Measurements from ENCODE around the gene UPP2.

The UPP2 gene

DNA sequence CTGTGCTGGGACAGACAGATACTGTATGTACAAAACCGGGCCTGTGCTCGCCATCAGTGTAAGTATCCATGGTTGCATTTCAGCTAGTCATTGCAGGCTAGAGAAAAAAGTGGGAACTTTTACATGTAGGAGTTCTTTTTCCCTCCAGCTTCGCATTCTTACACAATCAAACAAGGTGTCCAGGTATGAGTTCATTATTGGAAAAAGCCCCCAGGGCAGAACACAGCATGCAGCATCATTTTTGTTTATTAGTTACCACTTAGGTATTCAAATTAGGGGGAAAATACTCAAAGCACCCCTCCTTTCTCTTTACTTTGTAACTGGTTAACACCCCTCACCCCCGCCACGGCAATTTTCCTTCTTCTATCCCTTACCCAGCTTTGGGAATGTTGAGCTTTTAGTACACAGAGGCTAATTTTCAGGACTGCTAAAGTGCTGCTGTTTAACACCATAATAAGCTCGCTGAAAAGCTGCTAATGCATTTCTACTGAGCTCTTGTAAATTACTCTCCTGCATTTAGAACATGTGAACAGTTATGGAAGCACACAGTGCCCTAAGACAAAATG is 13.6 kb downstream of the UPP2 start:
- no peak for TF ChIP-seq CTCF (IDR thresholded peaks at IDR 0.05; ENCODE audit: insufficient read depth, low read depth, low read length, missing control alignments)

DNA sequence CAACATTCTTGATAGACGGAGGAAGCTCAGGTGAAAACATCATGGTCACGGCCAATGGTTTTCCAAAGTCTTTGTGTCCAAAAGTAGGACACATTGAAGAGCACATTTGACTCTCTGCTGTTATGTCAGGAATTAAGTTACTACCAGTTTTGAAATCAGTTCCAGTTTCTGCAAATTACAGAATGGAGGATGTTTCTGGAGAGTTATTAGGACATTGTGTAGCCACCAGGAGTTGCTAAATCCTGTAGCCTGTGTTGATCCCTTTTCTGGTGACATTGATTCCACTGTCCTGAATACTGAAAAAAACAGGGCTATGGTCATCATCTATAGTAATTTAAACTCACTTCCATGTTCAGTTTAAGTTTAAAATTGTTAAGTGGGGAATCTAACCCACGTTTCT is 15.3 kb downstream of the UPP2 start:
- no peak for TF ChIP-seq CTCF (IDR thresholded peaks at IDR 0.05; ENCODE audit: insufficient read depth, low read depth, low read length, missing control alignments)
- no peak for DNase-seq (ENCODE audit: low read depth)

More for the DNA sequence above, 13.6 kb downstream of the UPP2 start:
- H3K4me3 ChIP-seq (ENCODE audit: low read depth, low read length) = no peak overlapping the region
- no peak for DNase-seq (ENCODE audit: low read depth)

GRCh38 chr2:158120102-158120501 is 18.4 kb downstream of the UPP2 start:
- DNase-seq (ENCODE audit: low read depth) = no peak
- TF ChIP-seq CTCF (IDR thresholded peaks at IDR 0.05; ENCODE audit: insufficient read depth, low read depth, low read length, missing control alignments) = no peak
- H3K4me3 ChIP-seq (ENCODE audit: low read depth, low read length) = no peak overlapping the region

More for the DNA sequence above, 15.3 kb downstream of the UPP2 start:
- H3K4me3 ChIP-seq (ENCODE audit: low read depth, low read length) = no peak overlapping the region

DNA sequence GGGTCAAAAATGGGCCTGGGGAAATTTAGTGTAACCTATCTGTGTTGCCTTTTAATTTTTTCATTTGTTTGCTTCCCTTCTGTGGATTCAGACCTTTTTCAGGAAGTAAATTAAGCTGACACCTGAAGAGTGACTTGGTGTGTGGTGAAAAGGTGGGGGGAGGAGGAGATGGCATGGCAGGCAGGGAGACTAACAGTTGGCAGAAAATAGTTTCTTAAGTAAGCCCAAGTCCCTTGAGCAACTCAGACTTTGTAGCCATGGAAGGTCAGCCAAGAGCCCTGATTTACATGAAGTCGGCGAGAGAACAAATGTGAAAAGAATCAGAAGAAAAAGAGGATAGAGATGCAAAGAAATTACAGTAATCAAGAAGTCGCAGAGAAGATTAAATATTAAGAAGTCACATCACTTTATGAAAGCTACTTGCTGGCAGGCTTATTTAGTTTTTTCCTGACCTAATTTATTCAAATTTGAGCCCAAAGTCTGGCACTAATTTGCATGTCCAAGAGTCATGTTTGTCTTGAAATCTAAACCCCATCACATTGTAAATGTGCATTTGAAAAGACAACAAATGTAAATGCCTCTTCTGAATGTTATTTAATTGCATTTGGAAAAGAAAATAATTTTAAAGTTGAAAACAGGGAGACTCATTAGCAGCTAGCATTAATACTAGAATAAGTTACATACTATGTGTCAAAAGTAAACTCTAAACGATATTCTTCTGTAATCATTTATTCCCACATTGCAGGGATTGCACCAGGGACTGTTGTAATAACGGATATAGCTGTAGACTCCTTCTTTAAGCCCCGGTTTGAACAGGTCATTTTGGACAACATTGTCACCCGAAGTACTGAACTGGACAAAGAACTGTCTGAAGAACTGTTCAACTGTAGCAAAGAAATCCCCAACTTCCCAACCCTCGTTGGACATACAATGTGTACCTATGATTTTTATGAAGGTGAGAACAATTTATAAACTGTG is 19.3 kb downstream of the UPP2 start:
- no peak overlapping the region for H3K4me3 ChIP-seq (ENCODE audit: low read depth, low read length)
- no peak for DNase-seq (ENCODE audit: low read depth)
- no peak for TF ChIP-seq CTCF (IDR thresholded peaks at IDR 0.05; ENCODE audit: insufficient read depth, low read depth, low read length, missing control alignments)

DNA sequence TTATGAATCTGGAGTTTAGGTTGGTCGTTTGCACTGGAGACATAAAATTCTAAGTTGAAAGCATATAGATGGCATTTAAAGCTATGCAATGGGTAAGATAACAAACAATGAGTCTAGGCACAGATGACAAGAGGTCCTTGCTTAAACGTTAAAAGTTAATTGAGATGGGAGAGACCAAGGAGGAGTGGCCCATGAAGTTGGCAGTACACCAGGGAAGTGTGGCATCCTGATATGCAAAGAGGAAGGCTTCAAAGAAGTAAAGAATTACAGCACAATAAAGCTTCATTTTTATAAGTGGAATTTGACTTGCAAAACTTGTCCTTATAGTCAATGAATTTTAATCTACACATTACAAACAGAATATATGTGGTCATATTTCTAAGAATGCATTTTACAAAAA is 23.2 kb downstream of the UPP2 start:
- DNase-seq (ENCODE audit: low read depth) = no peak
- no peak for TF ChIP-seq CTCF (IDR thresholded peaks at IDR 0.05; ENCODE audit: insufficient read depth, low read depth, low read length, missing control alignments)
- no peak overlapping the region for H3K4me3 ChIP-seq (ENCODE audit: low read depth, low read length)

GRCh38 chr2:158125756-158126498 is 24.3 kb downstream of the UPP2 start:
- no peak overlapping the region for H3K4me3 ChIP-seq (ENCODE audit: low read depth, low read length)
- no peak for DNase-seq (ENCODE audit: low read depth)
- TF ChIP-seq CTCF (IDR thresholded peaks at IDR 0.05; ENCODE audit: insufficient read depth, low read depth, low read length, missing control alignments) = no peak
